Body of pancreas (tissue), 4 donors: ENCODE data around the gene ZBTB16. TPM values are rescaled to one million over a fixed set of nuclear protein-coding genes. Genes with fewer than 3 reads are reported as not detected.

Experiments used
- ATAC-seq: fragments of 150-250 bp; one replicate; pipeline ENCODE4 v1.9.1; 2016
- DNase-seq, 4 donors: peaks; one replicate each; pipeline ENCODE4 v3.0.0-alpha.2; 2019
- H3K27ac ChIP-seq, 4 donors: fragments of 200-600 bp; sonication (generic); 1 replicate in 3 of 4; 2 replicates in 1 of 4; pipeline versions ENCODE4 v1.5.1 to v1.6.1; 2016 to 2019; ENCODE audit warnings: mild to moderate bottlenecking in 1 of 4, mixed read lengths in 1 of 4, moderate library complexity in 1 of 4
- H3K27me3 ChIP-seq, 2 donors: fragments of 200-600 bp; sonication (generic); one replicate each; pipeline ENCODE4 v1.6.0; 2016; ENCODE audit warnings: mild to moderate bottlenecking in 1 of 2
- H3K36me3 ChIP-seq, 2 donors: fragments of 200-600 bp; sonication (generic); replicated peaks in 1 of 2; 2 replicates each; pipeline ENCODE4 v1.5.1; 2016; ENCODE audit warnings: low read depth in 2 of 2; ENCODE audit not compliant: insufficient read depth in 1 of 2
- H3K4me1 ChIP-seq: fragments of 200-600 bp; sonication (generic); one replicate; pipeline ENCODE4 v1.6.0; 2016
- H3K4me3 ChIP-seq, 2 donors: fragments of 200-600 bp; sonication (generic); 1 replicate in 1 of 2; 2 replicates in 1 of 2; pipeline ENCODE4 v1.5.1; 2016 to 2019
- H3K9me3 ChIP-seq, 3 donors: fragments of 200-600 bp; sonication (generic); 1 replicate in 2 of 3; 2 replicates in 1 of 3; pipeline ENCODE4 v1.5.1; 2016
- POLR2A ChIP-seq, 3 donors: fragments of 450-650 bp; IDR thresholded peaks; one replicate each; pipeline ENCODE4 v1.6.1; 2016; ENCODE audit warnings: antibody characterized with exemption in 3 of 3, mild to moderate bottlenecking in 2 of 3
- WGBS, 2 donors: methylation state at CpG; one replicate each; pipeline ENCODE4 v1.1.5; 2017; 5-methylcytosine and 5-hydroxymethylcytosine counted together
- intact Hi-C: fragments of 100-400 bp; cut with DNase I; formaldehyde crosslinking; loops from one replicate; pipeline ENCODE4 v1.15.1; 2023
- total RNA-seq, 2 donors: library from RNA; depleted of rRNA; stranded (reverse); fragments of >200 nt; gene quantifications; one replicate each; pipeline ENCODE4 v1.1.0, GENCODE V29; 2016
- TF ChIP-seq, protein P1 (sequence below), 7 experiments: fragments of 450-650 bp in 4 of 7; fragments of 200-600 bp in 3 of 7; sonication (generic) in 3 of 7; IDR thresholded peaks; one replicate each; pipeline ENCODE4 v1.5.1; 2016 to 2019; ENCODE audit warnings: antibody characterized with exemption in 7 of 7

Gene ZBTB16
- total RNA-seq, 2 donors from 2014 or later: 96.5 to 150 TPM

DNA sequence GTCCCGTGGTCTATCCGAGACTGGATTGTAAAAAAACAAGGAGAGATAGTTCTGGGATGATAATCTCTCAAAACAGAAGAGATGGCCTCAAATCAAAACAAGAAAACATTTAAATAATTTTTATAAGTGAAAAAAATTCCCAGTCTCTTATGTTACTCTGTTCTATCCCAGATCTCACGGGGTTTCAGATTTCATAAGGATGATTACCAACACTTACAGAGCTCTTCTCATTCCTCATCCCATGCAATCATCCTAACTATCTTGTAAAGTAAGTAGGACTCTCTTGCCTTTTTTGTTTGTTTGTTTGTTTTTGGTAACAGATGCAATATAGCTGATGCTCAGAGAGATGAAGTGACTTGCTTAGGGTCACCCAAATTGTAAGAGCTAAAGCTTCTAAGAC is 20.0 kb upstream of the ZBTB16 start:
- no peak for ATAC-seq
- Histone ChIP-seq H3K27me3 (no peaks in the 10 kb centered on the region), H3K4me1 (peaks cover 15% of the 10 kb centered on the region), H3K9me3 (no peaks in the 10 kb centered on the region), H3K4me3 (no peak overlapping the region), H3K27ac (no peak overlapping the region), H3K36me3 (no peaks in the 10 kb centered on the region)
- 80 to 86% methylated on average over 3 of the region's 3 CpGs for WGBS, 2 donors
- no peak for DNase-seq
- intact Hi-C loops: no loop called here
- TF ChIP-seq POLR2A (IDR thresholded peaks at IDR 0.05): no peak
- TF ChIP-seq, protein P1, sequence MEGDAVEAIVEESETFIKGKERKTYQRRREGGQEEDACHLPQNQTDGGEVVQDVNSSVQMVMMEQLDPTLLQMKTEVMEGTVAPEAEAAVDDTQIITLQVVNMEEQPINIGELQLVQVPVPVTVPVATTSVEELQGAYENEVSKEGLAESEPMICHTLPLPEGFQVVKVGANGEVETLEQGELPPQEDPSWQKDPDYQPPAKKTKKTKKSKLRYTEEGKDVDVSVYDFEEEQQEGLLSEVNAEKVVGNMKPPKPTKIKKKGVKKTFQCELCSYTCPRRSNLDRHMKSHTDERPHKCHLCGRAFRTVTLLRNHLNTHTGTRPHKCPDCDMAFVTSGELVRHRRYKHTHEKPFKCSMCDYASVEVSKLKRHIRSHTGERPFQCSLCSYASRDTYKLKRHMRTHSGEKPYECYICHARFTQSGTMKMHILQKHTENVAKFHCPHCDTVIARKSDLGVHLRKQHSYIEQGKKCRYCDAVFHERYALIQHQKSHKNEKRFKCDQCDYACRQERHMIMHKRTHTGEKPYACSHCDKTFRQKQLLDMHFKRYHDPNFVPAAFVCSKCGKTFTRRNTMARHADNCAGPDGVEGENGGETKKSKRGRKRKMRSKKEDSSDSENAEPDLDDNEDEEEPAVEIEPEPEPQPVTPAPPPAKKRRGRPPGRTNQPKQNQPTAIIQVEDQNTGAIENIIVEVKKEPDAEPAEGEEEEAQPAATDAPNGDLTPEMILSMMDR (IDR thresholded peaks at IDR 0.05): no peak

DNA sequence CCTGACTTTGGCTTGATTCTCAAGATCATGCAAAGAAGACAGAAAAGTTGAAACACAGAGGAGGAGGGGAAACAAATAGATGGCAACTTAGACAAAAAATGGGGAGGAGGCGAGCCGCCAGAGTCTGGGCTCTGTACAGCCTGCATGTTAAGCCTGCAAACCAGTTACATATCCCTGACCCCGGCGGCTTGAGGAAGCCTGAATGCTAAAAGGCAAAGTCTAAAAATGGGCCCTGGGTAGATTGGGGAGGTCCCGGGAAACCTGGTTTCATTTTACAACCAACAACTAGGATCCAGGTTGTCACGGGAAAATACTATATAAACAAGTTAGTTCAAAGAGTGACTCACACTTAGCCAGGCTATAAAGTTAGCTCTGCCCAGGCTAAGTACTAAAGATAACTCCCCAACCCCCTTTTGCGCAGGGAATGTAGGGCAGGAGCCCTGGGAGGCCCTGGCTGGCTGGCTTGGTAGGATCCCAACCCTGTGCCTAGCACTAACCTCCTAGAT is 18.8 kb upstream of the ZBTB16 start:
- H3K27ac ChIP-seq: peak overlapping the region in 1 of 4 donors; percentile 28
- 74 to 81% methylated on average over 7 of the region's 7 CpGs for WGBS, 2 donors
- no peaks in the 10 kb centered on the region for H3K27me3 ChIP-seq
- TF ChIP-seq POLR2A (IDR thresholded peaks at IDR 0.05): no peak
- TF ChIP-seq, protein P1 (IDR thresholded peaks at IDR 0.05): no peak
- no peak overlapping the region for H3K4me3 ChIP-seq
- no peaks in the 10 kb centered on the region for H3K36me3 ChIP-seq
- DNase-seq (peak in 1 of 4 donors; percentile 56), ATAC-seq (no peak)
- intact Hi-C loops: loop anchor here (10.0 kb wide), 1 partner anchor 214 kb away; no protein-coding TSS in a partner anchor
- no peaks in the 10 kb centered on the region for H3K9me3 ChIP-seq
- peaks cover 12% of the 10 kb centered on the region for H3K4me1 ChIP-seq

DNA sequence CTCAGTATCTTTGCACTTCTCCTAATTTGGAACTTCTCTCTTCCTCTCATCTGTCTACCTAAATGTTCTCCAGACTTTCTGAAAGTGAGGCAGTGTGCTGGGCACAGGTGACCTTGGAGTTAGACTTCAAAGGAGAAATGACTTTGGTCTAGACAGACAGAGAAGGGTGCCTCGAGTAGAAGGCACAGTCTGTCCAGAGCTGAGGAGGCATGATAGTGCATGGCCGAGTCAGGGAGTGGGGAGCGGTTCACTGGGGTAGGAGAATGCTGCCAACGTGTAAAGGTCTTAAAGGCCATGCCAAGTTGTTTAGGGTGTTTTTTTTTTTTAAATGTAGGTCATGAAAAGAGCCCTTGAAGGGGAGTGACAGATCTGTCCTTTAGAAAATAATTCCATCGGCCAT is 17.3 kb upstream of the ZBTB16 start:
- DNase-seq (no peak), ATAC-seq (no peak)
- no peaks in the 10 kb centered on the region for H3K9me3 ChIP-seq
- intact Hi-C loops: loop anchor here (10.0 kb wide), 1 partner anchor 213 kb away; no protein-coding TSS in a partner anchor
- H3K27ac ChIP-seq: no peak overlapping the region
- TF ChIP-seq POLR2A (IDR thresholded peaks at IDR 0.05): no peak
- TF ChIP-seq, protein P1 (IDR thresholded peaks at IDR 0.05): no peak
- no peak overlapping the region for H3K4me3 ChIP-seq
- H3K27me3 ChIP-seq: no peaks in the 10 kb centered on the region
- no peaks in the 10 kb centered on the region for H3K36me3 ChIP-seq
- H3K4me1 ChIP-seq: no peaks in the 10 kb centered on the region
- WGBS, 2 donors: 62 to 69% methylated on average over 5 of the region's 5 CpGs

DNA sequence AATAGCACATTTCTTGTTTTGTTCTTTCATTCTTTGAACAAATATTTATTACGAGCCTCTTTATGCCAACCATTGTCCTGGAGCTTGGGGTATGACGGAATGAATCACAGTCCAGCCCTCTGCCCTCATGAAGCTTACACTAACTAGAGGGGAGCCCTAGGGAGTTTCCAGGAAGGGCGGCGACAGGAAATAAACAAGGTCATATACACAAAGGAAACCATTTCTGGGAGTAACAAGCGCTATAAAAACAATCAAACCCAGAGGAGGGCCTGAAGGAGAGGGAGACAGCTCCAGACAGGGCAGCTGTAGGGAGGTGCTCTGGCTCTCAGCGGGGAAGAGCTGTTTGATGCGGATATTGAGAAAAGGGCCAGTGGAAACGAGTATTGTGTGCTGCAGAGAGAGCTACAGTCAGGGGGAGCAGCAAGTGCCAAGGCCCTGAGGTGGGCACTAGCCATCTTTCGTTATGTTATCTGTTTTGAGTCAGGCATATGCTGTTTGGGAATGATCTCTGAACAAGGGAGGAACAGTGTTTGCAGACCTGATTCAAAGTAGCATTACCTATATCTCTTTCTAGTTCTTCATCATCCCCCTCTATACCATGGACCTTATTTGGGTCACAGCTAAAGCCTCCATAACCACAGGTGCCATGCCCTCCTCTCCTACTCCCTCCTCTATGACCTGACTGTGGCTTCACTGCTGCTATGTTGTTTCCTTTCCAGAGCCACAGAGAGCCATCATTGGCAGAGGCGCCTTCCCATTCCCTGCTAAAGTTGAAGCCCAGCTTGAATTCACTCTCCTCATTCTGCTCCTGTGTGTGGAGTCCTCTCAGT is 15.3 kb upstream of the ZBTB16 start:
- H3K4me1 ChIP-seq: no peaks in the 10 kb centered on the region
- WGBS, 2 donors: 82% methylated on average over 10 of the region's 10 CpGs
- ATAC-seq: peak; percentile 48
- H3K4me3 ChIP-seq: no peak overlapping the region
- H3K9me3 ChIP-seq: no peaks in the 10 kb centered on the region
- H3K36me3 ChIP-seq: no peaks in the 10 kb centered on the region
- intact Hi-C loops: loop anchor here (10.0 kb wide), 1 partner anchor 211 kb away; no protein-coding TSS in a partner anchor
- H3K27me3 ChIP-seq: no peaks in the 10 kb centered on the region
- H3K27ac ChIP-seq: no peak overlapping the region
- DNase-seq: no peak
- TF ChIP-seq POLR2A (IDR thresholded peaks at IDR 0.05): no peak
- TF ChIP-seq, protein P1 (IDR thresholded peaks at IDR 0.05): no peak
